HG02884 (cell line): ENCODE data around the gene CSGALNACT2.

Source experiments
- ATAC-seq: cut with Tn5 transposase; IDR thresholded peaks from one replicate; pipeline ENCODE4 v1.9.1; 2021; ENCODE audit warnings: mild to moderate bottlenecking, moderate library complexity; ENCODE audit not compliant: unreplicated experiment

Gene CSGALNACT2

DNA sequence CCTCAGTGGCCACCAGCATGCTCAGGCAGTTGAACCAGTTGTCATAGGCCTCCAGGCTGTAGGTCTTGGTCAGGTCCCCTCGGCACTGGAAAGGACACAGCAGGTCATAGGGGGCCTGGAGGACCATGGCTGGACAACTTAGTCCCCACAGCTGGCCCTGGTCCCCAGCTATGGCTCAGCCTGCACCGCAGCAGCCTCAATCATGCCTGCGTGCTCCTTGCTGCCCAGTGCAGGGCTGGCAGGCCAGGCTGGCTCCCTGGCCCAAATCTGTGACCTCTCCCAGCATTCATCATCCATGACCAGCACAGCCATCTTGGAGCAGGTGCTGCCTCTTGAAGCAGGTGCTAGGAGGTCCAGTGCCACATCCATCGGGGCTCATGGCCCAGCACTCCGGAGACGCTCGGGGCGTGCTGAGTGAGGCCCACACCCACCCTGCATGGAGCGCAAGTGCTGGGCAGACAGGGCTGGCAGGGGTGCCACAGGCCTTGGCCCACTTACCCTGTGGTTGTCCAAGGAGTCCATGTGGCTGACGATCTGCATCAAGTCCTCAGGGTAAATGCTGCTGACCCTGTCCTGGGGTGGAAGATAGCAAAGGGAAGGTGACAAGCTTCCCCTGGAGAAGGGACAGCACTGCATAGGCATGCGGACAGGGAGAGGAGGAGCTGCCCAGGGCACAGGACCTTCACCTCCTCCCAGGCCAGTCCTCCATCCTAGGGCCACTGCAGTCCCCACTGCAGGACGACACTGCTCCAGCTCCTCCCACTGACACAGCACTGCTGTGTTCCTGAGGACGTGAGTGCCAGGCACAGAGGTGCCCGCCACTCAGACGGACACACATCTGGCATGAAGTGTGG lies 61.7 kb downstream of the CSGALNACT2 start:
- no peak for ATAC-seq

DNA sequence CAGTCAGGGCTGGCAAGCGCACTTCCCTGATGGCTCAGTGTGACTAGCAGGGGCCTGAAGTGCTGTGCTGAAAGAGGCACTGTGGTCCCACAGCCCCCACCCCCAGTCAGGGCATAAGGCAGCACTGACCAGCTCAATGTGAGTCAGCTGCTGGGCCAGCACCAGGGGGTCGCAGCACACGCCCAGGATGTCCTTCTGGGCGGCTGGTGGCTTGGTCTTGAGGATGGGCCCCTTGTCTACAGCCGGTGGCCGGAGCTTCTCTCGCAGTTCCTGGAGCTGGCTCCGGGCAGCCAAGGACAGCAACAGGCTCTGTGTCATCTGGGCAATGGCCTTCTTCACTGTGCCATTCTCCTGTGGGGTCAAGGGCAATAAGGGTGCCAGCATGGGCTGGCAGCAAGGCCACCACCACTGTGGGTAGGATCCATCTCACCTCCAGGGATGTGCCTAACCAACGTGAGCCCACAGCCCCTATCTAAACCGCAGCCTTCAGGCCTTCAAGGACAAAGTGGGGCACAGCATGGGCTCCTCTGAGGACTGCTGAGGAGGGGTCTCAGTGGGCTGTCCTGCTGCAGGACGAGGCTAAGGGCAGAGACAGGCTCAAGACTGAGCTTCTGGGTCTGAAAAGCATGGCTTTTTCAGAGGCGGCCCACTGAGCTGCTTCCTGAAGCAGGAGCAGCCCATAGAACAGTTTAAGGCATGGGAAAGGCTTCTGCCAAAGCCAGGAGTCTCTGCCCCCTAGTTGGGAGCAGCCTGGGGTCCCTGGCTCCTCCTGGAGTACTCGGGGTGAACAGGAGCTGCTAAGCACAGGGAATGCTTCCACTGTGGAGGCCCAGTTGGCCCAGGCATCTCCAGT lies 62.5 kb downstream of the CSGALNACT2 start:
- no peak for ATAC-seq

DNA sequence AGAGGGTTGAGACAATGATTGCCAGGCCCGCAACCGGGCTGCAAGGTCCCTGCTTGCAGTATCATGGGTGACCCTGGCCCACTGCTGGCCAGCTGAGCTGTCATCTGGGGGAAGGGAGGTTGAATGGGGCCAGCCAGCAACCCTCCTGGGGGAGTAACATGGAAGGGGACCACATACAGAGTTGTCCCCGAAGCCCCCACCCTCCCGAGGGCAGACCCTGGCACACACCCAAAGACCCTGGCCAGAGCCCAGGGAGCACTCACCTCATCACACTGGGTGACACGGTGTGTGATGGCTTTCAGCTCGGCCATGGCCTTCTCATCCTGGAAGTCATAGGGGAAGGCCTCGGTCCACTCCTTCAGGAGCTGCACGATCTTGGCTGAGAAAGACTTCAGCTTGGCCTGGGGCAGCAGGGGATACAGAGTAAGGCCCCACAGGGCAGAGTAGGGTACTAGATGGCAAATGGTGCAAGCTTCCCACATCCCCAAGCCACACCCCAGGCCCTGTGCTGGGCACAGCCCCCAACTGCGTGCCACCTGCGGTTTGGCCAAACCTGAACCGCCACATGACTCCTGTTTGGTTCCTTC lies 63.4 kb downstream of the CSGALNACT2 start:
- no peak for ATAC-seq

- ATAC-seq = peak; percentile 59
Measured at GRCh38 chr10:43202224-43202656, 64.0 kb downstream of the CSGALNACT2 start.

GRCh38 chr10:43202657-43203447 lies 64.6 kb downstream of the CSGALNACT2 start:
- ATAC-seq = no peak

DNA sequence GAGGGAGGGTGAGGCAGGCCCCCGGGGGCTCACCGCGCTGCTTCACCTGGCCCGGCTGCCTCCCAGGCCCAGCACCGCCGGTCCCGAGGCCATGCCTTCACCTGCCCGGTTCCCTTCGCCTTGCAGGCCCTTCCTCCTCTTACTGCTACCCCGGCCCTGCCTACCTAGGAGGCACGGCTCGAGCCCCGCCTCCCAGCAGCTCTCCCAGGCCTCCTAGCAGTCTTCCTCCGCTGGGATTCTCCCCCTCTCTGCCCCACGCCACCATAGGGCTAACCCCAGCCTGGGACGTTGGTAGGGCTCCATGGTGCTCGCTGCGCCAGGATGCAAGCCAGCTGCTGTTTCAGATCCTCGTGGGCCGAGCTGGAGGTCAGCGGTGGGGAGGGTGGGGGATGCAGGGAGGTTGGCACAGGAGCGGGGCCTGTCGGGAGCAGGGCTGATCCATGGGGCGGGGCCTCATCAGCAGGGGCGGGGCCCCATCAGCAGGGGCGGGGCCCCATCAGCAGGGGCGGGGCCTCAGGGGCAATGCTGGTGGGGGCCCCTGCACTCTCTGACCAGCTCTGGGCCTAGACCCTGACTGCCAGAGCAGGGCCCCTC lies 65.3 kb downstream of the CSGALNACT2 start:
- no peak for ATAC-seq

DNA sequence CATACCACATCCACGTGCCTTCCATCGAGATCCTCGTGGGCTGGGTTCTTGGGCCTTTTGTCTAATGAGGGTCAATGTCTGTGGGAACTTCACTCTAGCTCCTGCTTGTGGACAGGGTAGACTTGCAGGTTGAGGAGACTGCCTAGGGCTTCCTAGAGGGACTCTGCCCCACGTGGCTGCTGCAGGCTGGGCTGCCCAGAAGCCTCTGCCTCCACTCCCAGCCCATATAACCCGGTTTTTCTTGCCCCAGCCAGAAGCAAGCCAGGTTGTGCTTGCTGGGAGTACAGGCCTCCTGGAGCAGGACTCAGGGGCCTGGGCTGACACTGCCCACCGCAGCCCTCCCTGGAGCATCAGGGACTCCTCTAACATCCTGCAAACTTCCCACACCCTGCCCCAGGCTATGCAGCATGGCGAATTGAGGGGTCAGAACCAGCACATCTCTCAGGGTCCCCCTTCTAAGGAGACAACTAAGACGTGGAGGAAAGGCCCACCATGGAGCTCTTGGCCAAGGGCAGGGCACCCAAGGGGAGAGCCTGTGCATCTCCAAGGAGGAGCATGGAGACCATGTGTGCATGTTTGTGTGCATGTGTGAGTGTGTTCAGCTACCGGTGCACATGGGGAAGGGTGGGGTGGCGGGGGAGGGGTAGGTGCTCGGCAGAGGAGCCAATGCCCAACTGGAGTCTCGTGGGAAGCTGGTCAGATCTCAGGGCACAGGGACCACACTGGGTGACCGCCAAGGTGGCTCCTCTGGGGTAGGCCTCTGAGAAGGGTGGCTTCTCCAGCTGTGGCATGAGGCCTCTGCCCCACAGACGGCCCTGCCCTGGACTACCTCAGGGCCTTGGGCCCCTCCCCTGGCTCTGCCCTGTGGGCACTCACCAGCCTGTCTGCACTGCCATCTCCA lies 66.0 kb downstream of the CSGALNACT2 start:
- ATAC-seq = peak; percentile 2

GRCh38 chr10:43204943-43205671 lies 66.9 kb downstream of the CSGALNACT2 start:
- ATAC-seq = peak; percentile 64

DNA sequence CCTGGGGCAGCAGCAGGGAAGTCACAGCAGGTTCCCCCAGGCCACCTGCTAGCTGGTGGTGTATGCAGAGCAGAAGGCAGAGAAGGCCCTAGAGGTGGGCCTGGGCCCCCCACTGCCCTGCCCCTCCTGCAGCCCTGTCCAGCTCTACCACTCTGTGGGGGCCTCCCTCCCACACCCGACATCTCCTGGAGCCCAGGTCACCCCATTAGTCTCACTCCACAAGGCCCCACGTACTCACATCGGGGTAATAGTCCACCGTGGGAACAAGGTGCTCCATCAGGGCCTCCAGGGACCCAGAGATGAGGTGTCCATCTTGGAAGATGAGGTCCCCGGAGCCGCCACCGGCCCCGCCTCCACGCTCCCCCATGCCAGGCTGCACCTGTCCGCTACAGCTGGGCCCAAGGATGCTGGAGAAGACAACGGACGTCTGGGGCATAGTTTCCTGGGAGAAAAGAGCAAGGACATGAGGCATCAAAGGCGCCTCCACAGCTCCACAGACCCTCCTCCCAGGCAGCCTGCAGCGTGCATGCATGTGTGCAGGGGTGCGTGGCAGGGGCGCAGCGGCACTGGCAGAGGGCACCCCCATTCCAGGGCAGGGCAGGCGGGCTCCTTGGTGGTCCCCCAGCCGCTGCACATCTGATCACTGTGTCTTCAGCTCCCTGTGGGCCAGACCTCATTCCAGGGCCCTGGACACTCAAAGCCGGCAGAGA lies 67.6 kb downstream of the CSGALNACT2 start:
- no peak for ATAC-seq

DNA sequence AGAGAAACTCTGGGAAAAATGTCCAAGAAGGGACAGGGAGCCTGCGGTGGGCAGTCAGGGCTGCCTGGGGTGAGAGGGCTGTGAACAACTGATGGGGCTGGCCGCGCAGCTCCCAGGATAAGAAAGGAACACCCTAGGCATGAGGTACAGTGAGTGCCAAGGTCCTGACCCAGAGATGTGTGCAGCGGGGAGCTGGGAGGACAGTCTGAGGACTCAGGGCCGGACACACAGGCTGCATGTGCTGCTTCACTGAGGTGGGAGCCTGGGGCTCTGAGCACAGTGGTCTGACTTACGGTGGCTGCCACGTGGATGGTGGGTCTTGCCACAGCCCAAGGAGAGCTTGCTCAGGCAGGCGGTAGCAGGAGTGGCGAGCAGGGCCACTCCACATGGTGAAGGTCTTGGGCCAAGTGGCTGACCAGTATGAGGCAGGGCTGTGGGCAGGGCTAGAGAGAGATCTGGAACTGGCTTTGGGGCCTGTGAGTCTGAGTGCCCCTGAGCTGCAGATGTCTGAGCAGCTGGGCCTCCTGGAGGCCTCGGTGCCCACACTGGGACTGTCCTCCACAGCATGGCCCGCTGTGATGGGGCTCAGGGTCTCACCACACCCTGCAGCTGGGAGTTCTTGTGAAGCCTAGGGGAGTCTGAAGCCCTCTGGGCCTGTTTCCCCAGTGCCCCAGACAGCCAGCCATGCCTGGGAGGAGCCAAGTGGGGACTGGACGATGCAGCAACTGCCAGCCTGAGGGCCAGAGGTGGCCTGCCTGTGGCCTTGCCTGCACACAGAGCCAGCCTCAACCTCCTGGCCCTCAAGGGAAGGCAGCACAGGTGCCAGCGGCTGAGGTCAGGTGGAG lies 68.4 kb downstream of the CSGALNACT2 start:
- no peak for ATAC-seq

GRCh38 chr10:43208147-43209073 lies 70.2 kb downstream of the CSGALNACT2 start:
- ATAC-seq = no peak

DNA sequence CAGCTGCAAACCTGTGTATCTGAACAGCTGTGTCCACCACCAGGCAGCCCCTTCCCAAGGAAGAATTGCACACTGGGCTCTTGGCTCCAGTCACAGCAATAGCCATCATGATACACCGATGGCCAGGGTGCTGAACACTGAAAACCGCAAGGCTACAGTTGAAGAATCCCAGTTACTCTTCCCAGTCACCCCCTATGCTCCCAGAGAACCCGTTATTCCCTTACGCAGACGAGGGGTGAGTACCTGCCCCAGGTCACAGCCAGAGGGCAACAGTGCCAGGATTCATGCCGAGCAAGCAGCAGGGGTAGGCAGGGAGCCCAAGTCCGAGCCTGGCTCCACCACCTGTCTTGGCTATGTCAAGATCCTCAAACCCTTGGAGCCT lies 70.8 kb downstream of the CSGALNACT2 start:
- no peak for ATAC-seq

DNA sequence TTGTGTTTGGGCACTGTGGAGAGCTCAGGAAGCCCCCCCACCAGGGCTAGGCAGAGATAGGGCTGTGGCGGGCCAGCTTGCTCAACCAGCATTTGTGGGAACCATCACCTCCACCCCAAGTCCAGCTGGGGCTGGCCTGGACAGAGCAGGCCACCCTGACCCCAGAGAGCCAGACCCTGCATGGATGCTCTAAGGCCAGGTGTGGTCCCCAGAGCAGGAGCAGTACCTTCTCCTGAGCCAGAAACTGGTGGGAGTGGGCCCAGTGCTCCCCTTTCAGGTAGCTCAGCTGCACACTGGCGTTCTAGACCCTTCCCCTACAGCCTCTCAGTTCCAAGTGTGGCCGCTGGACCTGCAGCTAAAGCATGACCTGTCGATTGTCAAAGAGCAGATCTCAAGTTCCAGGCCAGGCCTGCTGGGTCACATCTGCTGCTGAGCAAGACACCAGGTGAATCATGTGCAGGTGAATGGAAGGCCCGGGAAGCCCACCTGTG lies 71.5 kb downstream of the CSGALNACT2 start:
- ATAC-seq = no peak

DNA sequence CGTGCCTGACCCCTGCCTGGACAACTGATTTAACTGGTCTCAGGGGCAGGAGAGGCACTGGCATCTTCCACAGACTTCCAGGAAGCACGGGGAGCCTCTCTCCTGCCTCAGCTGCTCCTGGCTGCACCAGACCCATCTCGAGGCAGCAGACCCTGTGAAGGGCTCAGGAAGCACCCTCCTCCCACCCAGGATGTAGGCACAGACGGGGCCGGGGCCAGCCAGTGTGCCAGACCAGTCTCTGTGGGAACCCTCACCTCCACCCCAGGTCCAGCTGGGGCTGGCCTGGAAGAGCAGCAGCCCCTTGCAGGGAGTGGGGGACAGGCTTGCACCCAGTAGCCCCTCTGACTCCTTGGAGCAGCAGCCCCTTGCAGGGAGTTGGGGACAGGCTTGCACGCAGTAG lies 72.3 kb downstream of the CSGALNACT2 start:
- ATAC-seq = no peak

GRCh38 chr10:43211030-43211429 lies 72.8 kb downstream of the CSGALNACT2 start:
- ATAC-seq = no peak
